CD4-positive, alpha-beta T cell treated with Interleukin-17A for 1 hour (primary cell): ENCODE data around the gene RFX2.

Source experiments
- DNase-seq: peaks from one replicate; pipeline ENCODE4 v3.0.0-alpha.2; 2020

The RFX2 gene

GRCh38 chr19:5949792-5950305 is 160.5 kb downstream of the RFX2 start:
- DNase-seq: peak; percentile 46

DNA sequence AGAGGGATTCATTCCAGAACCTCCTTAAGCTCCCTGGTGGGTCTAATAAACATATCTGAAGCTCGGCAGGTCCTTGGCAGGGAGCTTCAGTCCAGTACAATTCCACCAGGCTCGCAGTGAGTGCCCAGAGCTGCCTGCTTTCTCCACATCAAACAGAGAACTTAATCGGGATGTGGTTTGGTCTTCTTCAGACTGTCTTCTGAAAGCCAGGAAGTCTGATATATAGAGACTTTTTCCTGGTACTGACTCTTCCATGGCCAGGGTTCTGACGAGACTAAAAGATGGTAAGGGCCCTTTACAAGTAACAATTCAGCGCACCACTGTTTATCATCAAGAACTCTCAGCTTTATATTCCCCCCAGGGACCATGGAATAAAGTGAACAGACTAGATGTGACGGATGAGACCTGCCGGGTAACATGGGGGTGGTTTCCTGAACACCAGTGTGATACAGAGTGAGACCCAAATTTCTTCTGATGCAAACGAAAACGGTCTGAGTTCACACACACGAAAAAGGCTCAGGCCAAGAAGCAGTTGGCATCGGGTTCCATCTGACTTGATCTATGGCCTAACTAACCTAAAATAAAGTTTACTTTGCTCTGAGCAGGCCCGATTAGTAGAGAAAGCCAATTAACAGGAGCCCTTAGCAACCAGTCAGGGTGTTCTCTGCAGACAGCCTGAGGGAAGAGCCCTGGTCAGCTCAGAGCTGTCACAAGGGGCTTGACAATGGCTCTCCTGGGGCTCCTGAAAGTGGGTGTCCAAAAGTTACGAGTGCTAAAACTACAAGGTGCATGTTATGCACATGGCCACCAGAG is 161.3 kb downstream of the RFX2 start:
- DNase-seq: peak; percentile 27

DNA sequence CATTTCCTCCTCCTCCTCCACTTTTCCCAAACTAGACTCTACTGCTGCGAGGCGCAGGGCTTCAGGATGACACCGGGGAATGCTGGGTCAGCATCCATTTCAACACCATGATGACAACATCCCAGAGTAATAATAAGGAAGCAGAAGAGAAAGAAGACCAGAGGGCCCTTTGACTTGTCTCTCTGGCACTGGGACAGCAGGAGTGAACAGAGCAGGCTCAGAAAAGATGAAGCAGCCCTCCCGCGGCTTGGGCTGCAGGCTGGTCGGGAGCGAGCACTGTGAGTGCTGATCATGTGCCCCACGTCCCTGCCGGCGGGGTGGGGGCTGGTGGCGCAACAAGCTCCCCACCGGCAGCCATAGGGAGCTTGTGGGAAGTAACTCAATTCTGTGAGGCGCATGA is 162.9 kb downstream of the RFX2 start:
- DNase-seq: no peak

DNA sequence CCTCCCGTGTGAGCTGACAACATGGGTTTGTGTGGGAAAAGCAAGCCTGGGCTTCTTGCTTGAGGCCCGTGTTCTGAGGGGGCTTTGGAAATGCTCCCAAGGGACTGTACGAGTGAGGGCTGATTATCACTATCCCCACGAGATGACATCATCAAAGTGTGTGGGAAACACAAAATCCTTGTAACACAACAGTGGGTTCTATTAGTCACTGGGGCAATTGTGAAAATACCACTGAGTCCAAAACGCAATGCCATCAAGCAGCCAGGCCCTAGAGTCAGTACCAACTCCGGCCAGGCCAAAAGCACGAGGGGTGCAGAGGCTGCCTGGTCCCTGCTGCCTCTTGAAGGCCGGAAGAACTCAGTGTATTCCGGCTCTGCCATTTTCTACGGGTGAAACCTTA is 166.7 kb downstream of the RFX2 start:
- DNase-seq: no peak
